HG02938 (cell line): Measurements from ENCODE around the gene RDH14.

ENCODE experiments used
- ATAC-seq: cut with Tn5 transposase; IDR thresholded peaks from one replicate; pipeline ENCODE4 v1.9.1; 2021; ENCODE audit warnings: mild to moderate bottlenecking, moderate library complexity; ENCODE audit not compliant: unreplicated experiment

The RDH14 gene

DNA sequence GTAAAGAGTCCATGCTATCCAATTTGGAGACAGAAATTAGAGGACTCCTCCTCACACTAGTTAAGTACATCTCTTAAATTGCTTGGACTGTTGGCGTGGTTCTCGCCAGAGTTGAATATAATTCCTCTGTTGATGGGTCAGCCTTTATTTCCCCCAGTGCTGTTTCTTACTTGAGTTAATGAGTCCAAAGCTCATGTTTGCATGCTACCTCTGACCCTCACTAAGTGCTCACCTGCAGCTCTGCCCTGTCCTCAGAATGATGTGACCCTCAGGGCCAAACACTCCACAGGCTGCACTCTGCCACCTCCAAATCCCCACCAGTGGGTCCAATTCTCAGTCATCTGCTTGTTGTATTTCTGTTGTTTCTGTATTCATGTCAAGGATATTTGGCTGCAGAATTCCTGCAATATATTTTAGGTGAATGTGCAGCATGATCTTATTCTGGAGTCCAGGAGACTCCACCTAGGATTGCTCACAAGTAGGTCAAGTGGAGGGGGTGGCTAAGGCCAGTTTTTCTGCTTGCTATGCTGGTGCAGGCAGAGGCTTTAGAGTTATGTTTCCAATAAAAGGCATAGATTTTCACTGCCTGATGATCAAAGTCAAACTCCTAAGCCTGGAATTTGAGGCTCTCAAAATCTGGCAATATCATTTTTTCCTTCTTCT lies 37.8 kb downstream of the RDH14 start:
- no peak for ATAC-seq

DNA sequence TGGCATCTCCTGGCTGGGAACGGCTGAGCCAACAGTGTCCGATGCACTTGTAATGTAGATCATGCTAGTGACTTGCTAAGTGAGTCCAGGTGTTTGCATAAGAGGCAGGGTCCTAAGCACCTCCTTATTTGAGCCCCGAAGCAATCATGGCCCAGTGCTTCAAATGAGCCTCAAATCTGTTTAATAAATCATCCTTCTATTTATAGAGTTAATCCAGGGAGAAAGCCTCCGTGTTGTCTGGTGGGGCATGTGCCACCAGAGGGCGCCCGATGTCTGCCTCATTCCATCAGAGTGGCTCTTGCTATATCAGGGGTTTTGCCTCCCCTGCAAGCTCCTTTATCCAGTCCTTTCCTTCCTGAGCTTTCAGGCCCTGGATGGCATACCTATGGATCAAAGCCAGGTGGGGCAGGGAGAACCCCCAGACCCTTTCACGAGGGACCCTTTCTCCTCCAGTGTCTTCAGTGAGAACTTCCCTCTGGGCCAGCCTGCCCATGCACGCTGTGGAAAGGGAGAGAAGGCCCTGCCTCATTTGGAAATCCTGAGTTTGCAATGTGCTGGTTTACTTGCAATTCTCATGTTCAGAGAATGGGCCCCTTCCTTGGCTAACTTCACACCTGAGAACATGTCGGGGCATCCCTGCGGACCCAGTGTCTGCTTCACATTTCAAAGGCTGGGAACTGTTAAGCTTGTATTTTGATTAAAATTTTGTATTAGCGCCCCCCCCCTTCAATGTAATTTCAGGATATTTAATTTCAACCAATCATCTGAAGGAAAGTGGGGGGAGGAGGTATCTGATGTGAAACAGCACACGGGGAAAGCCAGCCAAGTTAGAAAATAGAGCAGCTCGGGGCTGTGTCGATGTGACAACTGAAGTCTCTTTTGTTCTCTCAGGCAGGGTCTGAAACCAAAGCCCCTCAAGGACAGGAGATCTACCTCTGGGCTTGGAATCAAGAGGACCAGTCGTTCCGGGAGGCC lies 39.7 kb downstream of the RDH14 start:
- peak; percentile 88 for ATAC-seq

DNA sequence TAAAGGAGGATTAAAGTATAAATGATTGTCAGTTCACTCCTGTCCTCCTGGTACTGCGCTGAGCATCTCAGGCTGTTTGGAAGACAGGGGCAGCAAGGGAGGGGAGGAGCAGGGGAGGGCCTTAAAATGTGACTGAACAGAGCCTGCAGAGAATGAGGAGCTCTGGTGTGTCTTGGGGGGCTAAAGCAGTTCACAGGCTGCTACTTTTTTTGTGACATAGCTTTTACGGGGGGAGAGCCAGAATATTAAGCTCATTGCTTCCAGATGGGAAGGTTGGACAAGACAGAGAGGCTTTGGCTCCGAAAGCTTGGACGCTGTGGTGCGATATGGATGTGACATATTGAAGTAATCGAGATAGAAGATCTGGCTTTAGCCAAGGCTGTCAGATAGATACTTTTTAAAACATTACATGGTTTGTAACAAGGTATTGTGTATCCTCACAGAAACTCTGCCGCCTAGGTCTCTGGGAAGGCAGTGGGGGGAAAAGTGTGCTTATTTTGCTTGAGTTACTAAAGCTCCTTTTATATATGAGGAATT lies 40.5 kb downstream of the RDH14 start:
- no peak for ATAC-seq

DNA sequence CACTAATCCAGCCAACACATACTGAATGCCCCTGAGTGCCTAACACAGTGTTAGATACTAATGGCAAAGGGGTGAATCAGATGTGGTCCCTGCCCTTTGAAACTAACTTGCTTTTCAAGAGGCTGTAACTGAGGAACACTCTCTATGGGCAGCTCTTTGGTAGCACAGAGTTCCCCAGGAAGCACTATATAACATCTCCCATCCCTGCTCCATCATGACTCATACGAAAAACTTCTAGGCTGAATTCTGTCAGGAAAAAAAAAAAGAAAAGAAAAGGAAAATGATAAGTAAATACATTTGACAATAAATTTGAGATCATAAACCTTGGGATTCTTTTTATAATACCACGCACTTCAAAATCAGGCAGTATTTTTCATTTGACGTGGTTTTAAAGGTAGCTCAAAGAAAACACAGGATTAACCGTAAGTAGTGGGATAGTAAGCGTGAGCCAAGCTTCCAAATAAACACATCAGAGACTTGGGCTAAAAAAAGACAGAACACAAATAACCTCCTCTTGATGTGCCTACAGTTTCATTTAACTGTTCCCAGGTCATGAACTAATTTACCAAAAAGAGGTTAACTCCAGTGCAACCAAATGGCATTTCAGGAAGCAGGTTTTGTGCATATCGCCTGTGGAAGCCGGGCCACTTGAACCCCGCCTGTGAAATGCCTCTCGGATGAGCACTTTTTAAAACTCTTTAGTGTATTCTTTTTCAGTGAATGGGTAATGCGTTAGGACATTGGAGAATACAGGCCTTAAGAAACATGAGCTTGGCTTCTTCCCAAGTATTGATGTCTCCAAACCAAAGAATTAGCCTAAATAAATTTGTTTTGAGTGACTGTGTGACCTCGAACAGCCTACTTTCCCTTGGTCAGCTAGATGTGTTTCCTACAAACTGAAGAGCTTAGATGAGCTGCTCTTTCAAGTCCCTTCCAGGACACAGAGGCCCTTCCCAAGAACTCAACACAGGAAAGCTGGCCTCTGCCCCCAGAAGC lies 42.0 kb downstream of the RDH14 start:
- no peak for ATAC-seq

DNA sequence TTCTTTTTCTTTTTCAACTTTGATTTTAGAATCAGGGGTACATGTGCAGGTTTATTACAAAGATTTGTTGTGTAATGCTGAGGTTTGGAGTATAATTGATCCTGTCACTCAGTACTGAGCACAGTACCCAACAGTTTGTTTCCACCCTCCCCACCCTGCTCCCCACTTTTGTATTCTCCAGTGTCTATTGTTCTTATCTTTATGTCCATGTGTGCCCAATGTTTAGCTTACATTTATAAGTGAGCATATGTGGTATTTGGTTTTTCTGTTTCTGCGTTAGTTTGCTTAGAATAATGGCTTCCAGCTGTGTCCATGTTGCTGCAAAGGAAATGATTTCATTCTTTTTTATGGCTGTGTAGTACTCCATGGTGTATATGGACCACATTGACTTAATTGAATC lies 43.1 kb downstream of the RDH14 start:
- no peak for ATAC-seq

DNA sequence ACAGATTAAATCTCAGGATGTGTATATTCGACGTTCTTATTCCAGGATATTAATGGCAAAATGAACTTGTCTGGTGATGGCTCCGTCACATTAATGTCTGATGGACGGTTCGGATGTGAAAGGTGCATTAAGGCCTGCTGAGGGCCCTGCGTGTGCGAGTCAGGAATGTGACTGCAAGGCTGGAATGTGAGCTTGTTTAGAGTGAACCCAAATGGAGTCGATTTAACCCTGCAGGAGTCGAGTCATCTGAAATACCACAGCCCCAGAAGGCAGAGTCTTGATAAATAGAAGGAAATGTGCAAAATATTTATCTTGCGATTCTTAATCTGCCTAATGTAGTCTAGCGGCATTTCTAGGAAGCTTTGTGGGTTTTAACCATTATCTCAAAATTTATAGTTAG lies 44.3 kb downstream of the RDH14 start:
- no peak for ATAC-seq

DNA sequence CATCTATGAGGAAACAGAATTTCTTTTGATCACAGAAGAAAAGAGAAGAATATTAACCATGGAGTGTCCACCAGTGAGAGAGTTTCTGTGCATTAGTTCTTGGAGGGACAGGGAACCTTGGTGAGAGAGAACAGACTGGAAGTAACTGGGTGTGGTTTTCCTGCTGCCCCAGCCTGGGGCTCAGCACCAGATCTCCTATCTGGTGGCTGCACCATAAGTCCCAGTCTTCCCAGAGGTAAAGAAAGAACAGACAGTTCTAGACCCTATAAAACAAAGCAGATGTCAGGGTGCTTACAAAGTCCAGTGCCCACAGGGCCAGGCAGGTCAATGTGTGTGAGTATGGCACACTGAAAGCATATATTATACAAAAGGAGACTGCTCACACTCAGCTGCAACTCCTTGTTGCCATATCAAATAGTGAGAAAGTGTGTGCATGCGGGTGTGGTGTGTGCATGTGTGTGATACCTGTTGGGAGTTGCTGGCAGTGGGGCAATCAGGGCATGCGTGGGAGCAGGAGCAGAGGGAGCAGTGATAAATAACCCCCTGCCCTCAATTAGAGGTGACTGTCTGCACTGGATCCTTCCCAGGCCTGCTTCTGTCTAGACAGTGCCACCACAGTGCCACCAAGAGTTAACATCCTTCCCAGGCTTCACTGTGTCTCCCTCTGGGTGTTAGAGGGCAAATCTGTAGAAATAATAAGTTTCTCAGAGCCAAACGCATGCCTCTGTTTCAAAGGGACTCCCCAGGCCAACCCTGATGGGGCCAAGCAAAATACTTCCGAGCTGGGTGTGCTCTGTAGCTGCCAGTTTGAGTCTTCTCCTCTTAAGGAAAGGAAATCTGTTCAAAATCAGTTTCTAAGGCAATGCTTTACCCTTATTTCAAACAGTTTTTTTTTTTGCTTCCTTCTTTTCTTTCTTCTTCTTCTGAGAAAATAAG lies 45.7 kb downstream of the RDH14 start:
- no peak for ATAC-seq

DNA sequence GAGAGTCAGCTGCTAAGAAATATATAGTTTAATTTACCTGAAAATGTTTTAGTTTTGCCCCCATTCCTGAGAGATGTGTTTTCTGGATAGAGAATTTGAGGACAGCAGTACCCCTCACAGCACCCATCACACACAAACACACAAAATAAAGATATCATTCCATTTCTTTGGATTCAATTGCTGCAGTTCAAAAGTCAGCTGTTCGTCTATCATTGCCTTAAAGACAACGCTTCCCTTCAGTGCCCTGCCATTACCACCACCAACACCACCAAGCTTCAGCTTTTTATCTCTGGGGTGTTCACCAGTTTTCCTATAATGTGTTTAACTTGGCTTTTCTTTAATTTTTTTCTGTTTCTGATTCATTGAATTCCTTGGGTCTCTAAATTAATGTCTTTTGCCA lies 49.7 kb downstream of the RDH14 start:
- ATAC-seq: no peak

DNA sequence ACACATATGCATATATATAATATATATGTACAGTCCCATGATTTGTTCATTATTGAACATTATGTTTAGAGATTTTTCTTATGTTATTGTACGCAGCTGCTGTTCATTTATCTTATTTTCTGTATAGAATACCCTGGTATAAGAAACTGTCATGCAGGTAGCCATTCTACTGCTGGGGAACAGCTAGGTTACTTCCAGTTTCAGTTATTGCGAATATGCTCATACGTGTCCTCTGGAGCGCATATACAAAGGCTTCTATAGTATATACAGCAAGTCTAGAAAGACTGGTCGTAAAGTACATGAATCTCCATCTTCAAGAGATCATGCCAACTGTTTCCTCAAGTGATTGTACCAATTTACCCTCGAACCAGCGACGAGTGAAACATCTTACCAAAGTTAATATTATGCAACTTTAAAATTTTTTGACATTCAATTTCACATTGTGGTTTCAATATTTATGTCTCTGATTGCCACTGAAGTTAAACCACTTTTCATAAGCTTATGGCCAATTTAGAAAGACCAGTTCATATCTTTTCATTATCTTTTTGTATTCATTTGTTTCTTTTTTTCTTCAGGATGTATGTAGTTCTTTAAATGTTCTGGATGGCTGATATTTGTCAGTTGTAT lies 53.5 kb downstream of the RDH14 start:
- no peak for ATAC-seq

DNA sequence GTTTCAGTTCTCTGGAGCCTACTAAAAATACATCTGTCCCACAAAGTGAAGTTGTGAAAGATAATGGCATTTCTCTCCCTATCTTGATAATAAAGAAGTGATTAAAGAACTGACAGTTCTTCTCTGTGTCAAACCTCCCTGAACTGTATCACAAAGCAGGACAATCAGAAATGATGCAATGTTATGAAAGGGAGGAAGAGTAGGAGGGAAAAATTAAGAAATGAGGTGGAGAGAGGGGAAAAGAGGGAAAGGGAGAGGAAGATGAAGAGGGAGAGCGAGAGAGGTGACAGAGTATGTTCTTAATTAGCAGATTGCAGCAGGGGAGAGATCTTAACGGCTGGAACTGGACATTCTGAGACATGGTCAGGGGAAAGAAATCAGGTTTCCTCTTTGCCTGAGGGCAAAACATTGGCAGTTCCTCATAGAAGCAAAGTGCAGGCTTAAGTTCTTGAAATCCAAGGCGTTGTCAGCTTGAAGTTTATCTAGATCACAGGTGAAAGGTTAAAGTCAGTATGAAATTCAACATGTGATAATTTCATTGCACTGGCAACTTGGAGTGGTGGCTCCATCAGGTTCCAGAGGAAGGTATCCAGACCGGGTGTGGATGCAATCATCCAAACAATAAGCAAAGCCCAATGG lies 54.6 kb downstream of the RDH14 start:
- ATAC-seq: no peak
